IPS DF 4.7 (cell line): ENCODE data around the gene ATG16L2.
"Not testable (repeated sequence)": the region's sequence is repeated elsewhere in the genome, so short reads cannot be mapped to it uniquely, and the experiment has no call there.

Source experiments
- DNase-seq: peaks from one replicate; pipeline ENCODE4 v3.0.0-alpha.2; 2013; ENCODE audit warnings: low spot score; ENCODE audit errors: extremely low read depth

The ATG16L2 gene

GRCh38 chr11:72798361-72798760, 15.8 kb upstream of the ATG16L2 start:
- DNase-seq, result no peak

DNA sequence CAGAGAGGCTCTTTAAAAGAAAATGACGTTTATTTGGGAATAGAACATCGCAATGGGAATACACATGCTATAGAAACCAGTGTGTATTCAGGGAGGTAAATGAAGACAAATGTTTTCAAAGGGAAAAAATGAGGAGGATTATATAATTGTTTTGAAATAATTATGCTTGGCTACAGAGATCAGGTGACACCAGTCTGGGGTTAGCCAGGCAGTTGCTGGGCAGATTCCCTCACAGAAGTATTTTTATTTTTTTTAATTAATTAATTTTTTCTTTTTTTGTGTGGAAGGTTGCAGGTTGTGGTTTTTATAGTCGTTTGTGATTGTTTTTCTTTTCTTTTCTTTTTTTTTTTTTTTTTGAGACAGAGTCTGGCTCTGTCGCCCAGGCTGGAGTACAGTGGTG, 14.8 kb upstream of the ATG16L2 start:
- DNase-seq, result no peak

DNA sequence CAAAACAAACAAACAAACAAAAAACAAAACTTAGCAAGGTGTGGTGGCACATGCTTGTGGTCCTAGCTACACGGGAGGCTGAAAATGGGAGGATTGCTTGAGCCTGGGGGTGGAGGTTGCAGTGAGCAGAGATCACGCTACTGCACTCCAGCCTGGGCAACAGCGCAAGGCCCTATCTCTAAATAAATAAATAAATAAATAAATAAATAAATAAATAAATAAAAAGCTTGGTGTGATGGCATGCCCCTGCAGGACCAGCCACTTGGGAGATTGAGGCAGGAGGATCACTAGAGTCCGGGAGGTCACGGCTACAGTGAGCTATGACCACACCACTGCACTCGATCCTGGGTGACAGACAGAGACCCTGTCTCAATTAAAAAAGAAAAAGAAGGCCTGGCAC, 11.4 kb upstream of the ATG16L2 start:
- DNase-seq, result no peak

- no peak for DNase-seq
Observed at GRCh38 chr11:72805216-72805615, 9.0 kb upstream of the ATG16L2 start.

DNA sequence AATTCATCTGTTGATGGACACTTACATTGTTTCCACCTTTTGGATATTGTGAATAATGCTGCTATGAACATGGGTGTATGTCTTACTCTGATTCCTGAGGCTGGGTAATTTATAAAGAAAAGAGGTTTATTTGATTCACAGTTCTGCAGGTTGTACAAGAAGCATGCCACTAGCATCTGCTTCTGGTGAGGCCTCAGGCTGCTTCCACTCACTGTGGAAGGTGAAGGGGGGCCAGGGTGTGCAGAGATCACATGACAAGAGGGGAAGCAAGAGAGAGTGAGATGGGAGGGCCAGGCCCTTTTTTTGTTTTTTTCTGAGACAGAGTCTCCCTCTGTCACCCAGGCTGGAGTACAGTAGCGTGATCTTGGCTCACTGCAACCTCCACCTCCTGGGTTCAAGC, 7.8 kb upstream of the ATG16L2 start:
- not testable (repeated sequence) for DNase-seq

DNA sequence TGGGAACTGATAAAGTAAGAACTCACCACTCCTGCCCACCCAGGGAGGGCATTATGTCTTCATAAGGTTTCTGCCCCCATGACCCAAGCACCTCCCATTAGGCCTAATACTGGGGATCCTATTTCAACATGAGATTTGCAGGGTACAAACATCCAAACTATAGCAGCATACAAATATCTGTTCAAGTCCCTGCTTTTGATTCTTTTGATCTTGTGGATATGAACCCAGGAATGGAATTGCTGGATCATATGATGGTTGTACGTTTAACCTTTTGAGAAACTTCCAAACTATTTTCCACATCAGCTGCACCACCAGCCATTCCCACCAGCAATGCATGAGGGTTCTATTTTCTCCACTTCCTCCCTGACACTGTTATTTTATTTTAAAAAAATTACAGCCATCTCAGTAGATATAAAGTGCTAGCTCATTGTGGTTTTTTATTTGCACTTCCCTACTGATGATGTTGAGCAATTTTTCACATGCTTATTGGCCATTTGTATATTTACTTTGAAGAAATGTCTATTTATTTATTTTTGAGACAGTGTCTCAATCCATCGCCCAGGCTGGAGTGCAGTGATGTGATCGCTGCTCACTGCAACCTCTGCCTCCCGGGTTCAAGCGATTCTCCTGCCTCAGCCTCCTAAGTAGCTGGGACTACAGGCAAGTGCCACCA, 7.1 kb upstream of the ATG16L2 start:
- DNase-seq, result no peak

GRCh38 chr11:72807792-72808191, 6.4 kb upstream of the ATG16L2 start:
- no peak for DNase-seq

DNA sequence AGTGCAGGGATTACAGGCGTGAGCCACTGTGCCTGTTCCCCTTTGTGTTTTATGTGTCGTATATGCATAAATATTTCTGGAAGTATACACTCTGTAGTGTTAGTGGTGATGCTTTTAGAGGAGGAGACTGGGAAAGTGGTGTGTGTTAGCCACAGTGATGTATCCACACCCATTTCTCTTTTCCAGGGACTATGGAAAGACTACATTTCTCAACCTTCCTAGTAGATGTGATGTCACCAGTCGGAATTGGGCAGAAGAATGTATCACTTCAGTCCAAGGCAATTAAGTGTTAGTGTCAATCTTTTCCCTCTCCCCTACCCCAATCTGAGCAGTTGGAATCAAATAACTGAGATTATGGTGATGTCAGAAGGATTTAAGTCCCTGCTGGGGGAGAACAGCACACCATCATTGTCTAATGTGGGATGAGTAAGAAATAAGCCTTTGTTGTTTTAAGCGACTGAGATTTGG, 5.8 kb upstream of the ATG16L2 start:
- no peak for DNase-seq

DNA sequence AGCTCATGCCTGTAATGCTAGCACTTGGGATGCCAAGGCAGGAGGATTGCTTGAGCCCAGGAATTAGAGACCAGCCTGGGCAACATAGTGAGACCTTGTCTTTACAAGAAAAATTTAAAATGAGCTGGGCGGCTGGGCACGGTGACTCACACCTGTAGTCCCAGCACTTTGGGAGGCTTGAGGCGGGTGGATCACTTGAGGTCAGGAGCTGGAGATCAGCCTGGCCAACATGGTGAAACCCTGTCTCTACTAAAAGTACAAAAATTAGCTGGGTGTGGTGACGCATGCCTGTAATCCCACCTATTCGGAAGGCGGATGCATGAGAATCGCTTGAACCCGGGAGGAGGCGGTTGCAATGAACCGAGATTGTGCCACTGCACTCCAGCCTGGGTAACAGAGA, 2.5 kb upstream of the ATG16L2 start:
- DNase-seq, result not testable (repeated sequence)

DNA sequence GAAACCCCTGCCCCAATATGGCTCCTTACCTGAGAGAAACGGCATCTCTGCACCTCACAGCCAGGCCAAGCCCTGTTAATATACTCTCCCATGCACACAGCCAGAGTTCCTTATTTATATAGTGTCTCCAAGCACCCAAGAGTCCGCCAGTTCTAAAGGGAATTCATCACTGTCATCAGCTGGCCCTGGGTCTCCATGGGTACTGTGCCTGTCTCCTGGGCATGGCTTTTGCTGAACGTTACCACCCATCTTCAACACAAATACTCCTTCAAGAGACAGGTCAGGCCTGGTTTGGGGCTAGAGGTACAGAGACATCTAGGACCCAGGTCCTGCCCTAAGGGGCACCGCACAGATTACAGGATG, 1.6 kb upstream of the ATG16L2 start:
- DNase-seq, result no peak

DNA sequence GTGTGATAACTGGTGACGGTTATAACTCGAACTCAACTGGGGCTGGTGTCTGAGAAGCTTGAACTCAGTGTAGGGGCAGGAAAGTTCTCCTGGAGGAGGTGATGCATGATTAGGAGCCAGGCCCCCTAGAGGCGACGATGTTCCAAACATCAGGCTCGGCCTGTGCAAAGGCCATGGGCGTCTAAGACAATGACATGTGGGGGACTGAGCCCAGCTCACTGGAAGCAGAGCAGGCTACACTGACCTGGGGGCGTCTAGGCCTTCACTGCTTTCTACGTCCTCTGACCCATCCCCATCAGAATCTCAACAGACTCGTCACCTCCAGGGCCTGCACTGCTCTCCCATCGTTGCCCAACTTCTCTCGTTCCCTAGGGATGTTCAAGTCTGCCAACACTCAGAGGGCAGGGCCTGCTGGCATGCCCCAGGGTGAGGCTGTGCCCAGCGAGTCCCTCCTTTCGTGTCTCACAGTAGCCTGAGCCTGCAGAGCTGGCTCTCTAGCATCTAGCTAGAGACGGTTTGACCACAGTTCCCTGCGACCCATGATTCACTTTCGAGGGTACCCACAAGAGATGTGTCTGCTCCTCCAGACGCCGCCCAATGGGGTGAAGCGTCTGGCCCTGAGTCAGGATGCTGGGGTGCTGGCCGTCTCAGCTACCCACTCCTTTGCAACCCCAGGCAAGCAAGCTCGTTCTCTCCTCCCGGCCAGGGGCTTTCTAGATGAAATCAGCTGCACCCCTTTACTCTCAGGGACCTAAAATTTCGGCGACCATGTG, 1.1 kb upstream of the ATG16L2 start:
- no peak for DNase-seq

DNA sequence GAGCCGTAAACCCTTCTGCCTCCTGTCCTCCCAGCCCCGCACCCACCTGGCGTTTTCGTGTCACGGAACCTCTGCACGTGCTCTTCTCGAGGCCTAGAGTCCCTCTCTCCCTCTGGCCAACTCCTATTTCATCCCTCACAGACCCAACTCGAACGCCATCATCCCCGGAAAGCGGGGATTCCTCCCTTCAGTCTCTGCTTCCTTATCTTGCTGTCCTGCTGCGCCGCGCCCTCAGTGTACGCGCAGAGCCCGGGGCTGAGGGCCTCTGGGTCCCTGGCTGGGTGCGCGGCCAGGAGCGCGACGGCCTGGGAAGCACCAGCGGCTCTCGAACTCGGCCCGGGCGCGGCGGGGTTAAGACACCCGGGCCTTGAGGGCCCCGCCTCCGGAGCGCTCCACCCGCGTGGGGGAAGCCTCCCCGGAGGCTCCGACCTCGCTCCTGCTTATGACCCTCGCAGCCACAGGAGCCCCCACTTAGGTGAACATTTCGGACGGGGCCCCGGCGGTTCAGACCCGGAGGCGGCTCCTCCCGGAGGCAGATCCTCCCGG, 398 bp upstream of the ATG16L2 start:
- no peak for DNase-seq

GRCh38 chr11:72815110-72815618, 953 bp downstream of the ATG16L2 start:
- DNase-seq, result no peak

DNA sequence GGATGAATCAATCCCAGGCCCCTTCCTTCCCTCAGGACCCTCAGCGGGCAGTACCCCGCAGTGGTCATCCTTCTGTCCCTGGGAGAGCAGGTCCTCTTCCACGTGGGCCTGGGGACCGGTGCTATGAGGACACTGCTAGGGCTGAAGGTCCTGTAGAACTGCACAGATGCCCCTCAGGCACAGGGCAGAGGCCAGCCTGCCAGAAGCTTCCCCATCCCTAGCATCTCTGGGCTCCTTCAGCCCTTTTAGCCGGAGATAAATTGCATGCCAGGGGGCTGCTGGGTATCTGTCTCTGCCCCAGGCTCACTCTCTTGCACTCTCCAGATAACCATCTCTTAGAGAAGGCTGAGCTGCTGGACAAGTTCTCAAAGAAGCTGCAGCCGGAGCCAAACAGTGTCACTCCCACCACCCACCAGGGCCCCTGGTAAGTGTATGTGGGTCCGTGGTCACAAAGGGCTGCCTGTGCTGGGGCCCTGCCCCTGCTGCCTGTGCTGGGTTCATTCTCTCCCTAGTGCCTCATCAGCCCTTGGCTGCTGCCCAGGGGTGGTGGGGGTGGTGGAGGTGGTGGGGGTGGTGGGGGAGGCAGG, 2.3 kb downstream of the ATG16L2 start:
- no peak for DNase-seq

DNA sequence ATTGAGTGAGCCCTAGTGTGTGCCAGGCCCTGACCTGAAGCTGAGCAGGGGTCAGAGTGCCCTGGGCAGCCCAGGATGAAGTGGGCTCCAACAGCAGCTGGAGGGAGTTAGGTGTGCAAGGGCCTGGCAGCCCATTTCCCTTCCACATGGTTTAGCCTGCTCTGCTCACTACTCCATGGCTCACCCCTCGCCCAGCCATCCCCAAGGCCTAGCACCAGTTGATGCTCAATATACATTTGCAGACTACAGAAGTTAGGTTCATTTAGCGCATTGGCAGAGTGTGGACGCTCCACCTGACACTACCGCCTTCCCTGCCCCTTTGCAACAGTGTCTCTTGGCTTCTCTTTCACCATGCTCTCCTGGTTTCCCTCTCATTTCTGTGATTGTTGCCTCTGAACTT, 3.8 kb downstream of the ATG16L2 start:
- no peak for DNase-seq

DNA sequence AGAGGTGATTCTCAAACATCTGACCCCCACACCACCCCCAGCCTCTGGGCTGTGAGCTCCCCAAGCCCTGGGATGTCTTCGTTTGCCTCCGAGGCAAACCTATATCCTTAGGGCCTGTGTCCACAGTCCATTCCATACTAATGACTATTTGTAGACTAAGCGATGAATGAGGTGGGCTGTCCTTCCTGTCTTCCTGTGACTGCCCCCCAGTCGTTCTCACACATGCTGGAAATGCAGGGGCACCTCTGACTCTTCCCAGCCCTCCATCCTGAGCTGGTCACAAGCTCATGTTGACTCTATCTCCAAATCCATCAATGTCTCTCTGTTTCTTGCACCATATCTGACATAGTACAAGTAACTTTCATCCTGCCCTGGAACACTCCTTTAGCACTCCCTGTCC, 4.8 kb downstream of the ATG16L2 start:
- no peak for DNase-seq

DNA sequence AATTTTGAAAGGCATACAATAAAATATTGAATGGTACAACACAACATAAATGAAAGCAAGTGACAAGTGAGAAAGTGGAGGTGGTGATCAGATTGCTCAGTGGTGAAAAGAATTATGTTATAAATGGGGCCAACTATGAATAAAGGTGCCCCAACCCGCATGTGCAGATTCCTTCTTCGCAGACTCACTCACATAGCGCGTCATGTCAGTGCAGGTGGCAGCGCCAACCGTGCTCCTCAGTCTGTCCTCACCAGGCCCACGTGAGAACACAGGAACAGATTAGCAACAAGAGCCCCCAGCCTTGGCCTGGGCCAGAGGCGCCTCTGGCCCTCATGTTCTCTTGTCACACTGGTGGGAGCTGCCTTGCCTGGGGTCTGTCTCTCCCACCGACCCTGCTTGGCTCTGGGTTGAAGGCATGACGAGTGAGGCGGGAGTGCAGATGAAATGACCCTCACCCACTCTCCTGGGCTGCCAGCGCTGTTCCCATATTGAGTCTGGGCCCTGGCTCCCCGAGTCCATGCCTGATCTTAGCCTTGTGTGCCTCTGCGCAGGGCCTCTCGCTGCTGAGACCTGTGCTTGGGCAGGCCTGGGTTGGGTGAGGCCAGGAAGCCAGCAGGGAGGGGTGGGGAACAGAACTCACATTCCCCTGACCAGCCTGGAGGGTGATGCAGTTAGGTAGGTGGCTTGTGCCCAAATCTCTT, 6.4 kb downstream of the ATG16L2 start:
- DNase-seq, result no peak

DNA sequence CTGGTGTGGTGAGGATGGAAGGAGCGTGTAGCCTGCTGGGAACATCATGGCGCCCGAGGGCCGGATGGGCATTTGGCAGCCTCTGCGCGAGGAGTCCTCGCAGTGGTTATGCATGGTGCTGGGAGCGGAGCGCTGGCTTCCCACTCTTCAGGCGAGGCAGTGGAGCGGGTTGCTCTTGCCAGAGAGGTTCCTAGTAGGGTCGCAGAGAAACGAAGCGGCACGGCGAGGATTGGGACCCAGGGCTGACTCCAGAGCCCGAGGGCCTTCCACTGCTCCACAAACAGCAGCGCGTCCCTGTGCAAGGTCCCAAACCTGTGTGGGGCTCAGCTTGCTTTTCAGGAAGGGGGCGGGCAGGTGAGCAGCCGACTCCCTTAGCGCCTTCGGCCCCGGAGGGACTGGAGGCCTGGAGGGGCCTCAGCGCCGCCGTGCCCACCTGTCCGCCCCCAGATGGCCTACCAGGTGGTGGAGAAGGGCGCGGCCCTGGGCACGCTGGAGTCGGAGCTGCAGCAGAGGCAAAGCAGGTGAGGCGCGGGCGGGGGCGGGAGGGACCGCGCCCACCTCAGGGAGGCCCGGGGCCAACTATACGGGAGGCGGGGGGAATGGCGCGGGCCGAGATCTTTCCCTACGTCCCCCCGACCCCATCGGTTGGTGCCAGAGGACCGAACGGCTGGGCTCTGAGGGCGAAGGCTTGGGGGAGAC, 7.2 kb downstream of the ATG16L2 start:
- no peak for DNase-seq

DNA sequence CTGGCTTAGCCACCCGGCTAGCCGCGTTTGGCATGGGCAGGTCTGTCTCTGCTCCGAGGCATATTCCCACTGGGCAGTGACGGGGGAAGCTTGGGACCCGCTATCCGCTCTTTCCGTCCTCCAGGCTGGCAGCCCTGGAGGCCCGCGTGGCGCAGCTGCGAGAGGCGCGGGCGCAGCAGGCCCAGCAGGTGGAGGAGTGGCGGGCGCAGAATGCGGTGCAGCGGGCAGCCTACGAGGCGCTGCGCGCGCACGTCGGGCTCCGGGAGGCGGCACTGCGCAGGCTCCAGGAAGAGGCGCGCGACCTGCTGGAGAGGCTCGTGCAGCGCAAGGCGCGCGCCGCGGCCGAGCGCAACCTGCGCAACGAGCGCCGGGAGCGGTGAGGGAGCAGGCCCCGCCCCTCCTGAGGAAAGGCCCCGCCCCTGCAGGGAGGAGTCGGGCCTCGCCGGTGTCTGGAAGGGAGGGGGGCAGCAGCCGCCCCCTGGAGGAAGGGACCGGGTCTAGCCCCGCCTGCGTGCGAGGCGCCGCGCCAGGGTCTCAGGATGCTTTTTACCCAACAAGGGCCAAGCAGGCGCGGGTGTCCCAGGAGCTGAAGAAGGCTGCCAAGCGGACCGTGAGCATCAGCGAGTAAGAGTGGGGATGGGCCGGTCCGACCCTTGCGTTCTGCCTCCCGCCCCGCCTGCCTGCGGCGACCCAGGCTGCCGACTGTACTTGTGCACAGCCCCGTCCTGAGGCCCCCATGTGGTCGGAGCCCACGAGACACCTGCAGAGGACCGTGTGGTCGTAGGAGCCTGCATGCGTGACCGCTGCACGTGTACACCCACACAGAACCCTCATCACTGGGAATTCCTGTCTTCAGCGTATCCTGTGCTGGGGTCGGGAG, 7.9 kb downstream of the ATG16L2 start:
- no peak for DNase-seq
